Upper lobe of right lung (tissue), 1 donor: ENCODE measurements around the gene HDAC4. TPM values are rescaled to one million over a fixed set of nuclear protein-coding genes. Genes with fewer than 3 reads are reported as not detected.

ENCODE experiments used
- ATAC-seq: fragments of 200-7000 bp; cut with Tn5 transposase; one replicate; pipeline ENCODE4 v1.9.1; 2020; ENCODE audit warnings: mild to moderate bottlenecking, moderate library complexity
- DNase-seq: peaks from one replicate; pipeline ENCODE4 v3.0.0-alpha.2; 2020
- H3K27ac ChIP-seq: fragments of 200-600 bp; one replicate; pipeline ENCODE4 v1.8.0; 2022
- H3K27me3 ChIP-seq: fragments of 200-600 bp; one replicate; pipeline ENCODE4 v1.8.0; 2022; ENCODE audit warnings: mild to moderate bottlenecking
- H3K36me3 ChIP-seq: fragments of 200-600 bp; one replicate; pipeline ENCODE4 v1.8.0; 2022
- H3K4me1 ChIP-seq: fragments of 200-600 bp; one replicate; pipeline ENCODE4 v1.8.0; 2022
- H3K4me3 ChIP-seq: fragments of 200-600 bp; one replicate; pipeline ENCODE4 v1.8.0; 2022; ENCODE audit warnings: mild to moderate bottlenecking
- H3K9me3 ChIP-seq: fragments of 200-600 bp; one replicate; pipeline ENCODE4 v1.8.0; 2022
- CTCF ChIP-seq: fragments of 200-600 bp; IDR thresholded peaks from one replicate; pipeline ENCODE4 v1.8.0; 2022; ENCODE audit warnings: antibody characterized with exemption
- intact Hi-C: fragments of 100-400 bp; cut with DNase I; formaldehyde crosslinking; loops from one replicate; pipeline ENCODE4 v1.11.0; 2022
- total RNA-seq: library from RNA; stranded (reverse); fragmentation: NEBNext Ultra II Directional; extraction: Animal tissue kit (Norgen Biotek cat#: 25700); gene quantifications from one replicate; pipeline ENCODE4 v1.2.1, GENCODE V29; 2021
- donor health status: DM: no; HTN: yes; CAD: no; lungs with severe emphysema.

HDAC4 gene
- total RNA-seq, 1 donor from 2014 or later = 44.1 TPM

- no peaks in the 10 kb centered on the region for H3K4me1 ChIP-seq
- peaks cover 15% of the 10 kb centered on the region for H3K36me3 ChIP-seq
- intact Hi-C loops = no loop called here
- no peak overlapping the region for H3K27ac ChIP-seq
- no peak for ATAC-seq
- H3K9me3 ChIP-seq = no peaks in the 10 kb centered on the region
- H3K27me3 ChIP-seq = no peaks in the 10 kb centered on the region
- no peak for DNase-seq
- no peak overlapping the region for H3K4me3 ChIP-seq
- no peak for TF ChIP-seq CTCF
These were observed 308.1 kb downstream of the HDAC4 start for GRCh38 chr2:239092571-239093294.

GRCh38 chr2:239089884-239090283, 310.9 kb downstream of the HDAC4 start:
- no peak for DNase-seq
- H3K4me3 ChIP-seq = no peak overlapping the region
- peaks cover 13% of the 10 kb centered on the region for H3K36me3 ChIP-seq
- intact Hi-C loops = no loop called here
- TF ChIP-seq CTCF = no peak
- H3K27ac ChIP-seq = no peak overlapping the region
- H3K9me3 ChIP-seq = no peaks in the 10 kb centered on the region
- H3K27me3 ChIP-seq = no peaks in the 10 kb centered on the region
- no peak for ATAC-seq
- H3K4me1 ChIP-seq = no peaks in the 10 kb centered on the region

GRCh38 chr2:239087046-239087710, 313.6 kb downstream of the HDAC4 start:
- Histone ChIP-seq H3K27ac (no peak overlapping the region), H3K36me3 (peaks cover 20% of the 10 kb centered on the region), H3K27me3 (no peaks in the 10 kb centered on the region), H3K4me1 (no peaks in the 10 kb centered on the region), H3K9me3 (no peaks in the 10 kb centered on the region), H3K4me3 (no peak overlapping the region)
- no peak for DNase-seq
- intact Hi-C loops = no loop called here
- TF ChIP-seq CTCF = no peak
- no peak for ATAC-seq

GRCh38 chr2:239086325-239087020, 314.3 kb downstream of the HDAC4 start:
- H3K36me3 ChIP-seq = peaks cover 26% of the 10 kb centered on the region
- TF ChIP-seq CTCF = no peak
- H3K27ac ChIP-seq = no peak overlapping the region
- no peaks in the 10 kb centered on the region for H3K27me3 ChIP-seq
- ATAC-seq = no peak
- intact Hi-C loops = no loop called here
- H3K9me3 ChIP-seq = no peaks in the 10 kb centered on the region
- H3K4me3 ChIP-seq = no peak overlapping the region
- no peak for DNase-seq
- no peaks in the 10 kb centered on the region for H3K4me1 ChIP-seq

GRCh38 chr2:239085201-239085992, 315.4 kb downstream of the HDAC4 start:
- Histone ChIP-seq H3K27me3 (no peaks in the 10 kb centered on the region), H3K36me3 (peaks cover 37% of the 10 kb centered on the region), H3K9me3 (no peaks in the 10 kb centered on the region), H3K4me3 (no peak overlapping the region), H3K27ac (no peak overlapping the region), H3K4me1 (no peaks in the 10 kb centered on the region)
- intact Hi-C loops = no loop called here
- no peak for ATAC-seq
- no peak for DNase-seq
- no peak for TF ChIP-seq CTCF
